ENCODE measurements around the gene MXRA8. TPM values are rescaled to one million over a fixed set of nuclear protein-coding genes. Genes with fewer than 3 reads are reported as not detected.
"Not testable (repeated sequence)": the region's sequence is repeated elsewhere in the genome, so short reads cannot be mapped to it uniquely, and the experiment has no call there.

Gene MXRA8
- total and polyA plus RNA-seq, 7 experiments from 2014 or later, result 0.39 to 2.2 (median 0.86) TPM

GRCh38 chr1:1387098-1388077 is 29.0 kb upstream of the MXRA8 start:
- no peak for DNase-seq
- intact Hi-C loops (cut with micrococcal nuclease), result no loop called here
- H3K9me3 Mint-ChIP-seq, result no peaks in the 10 kb centered on the region
- ATAC-seq, result no peak
- H3K9me3 ChIP-seq (ENCODE audit: control insufficient read depth in 2 of 3, low read length in 3 of 3), result no peaks in the 10 kb centered on the region
- peaks cover 30 to 71% (median 39%) of the 10 kb centered on the region in 3 experiments for H3K36me3 ChIP-seq (ENCODE audit: control insufficient read depth in 2 of 3, insufficient read depth in 3 of 3, low read length in 3 of 3)
- no peak overlapping the region for H3K4me3 Mint-ChIP-seq
- no peaks in the 10 kb centered on the region for H3K27me3 Mint-ChIP-seq
- ChIA-PET POLR2A (interaction anchor here (0.6 to 3.4 kb wide), 3 partner anchors 12 to 990 kb away, joined by 3 to 12 read pairs (median 3); partner anchors contain the start of genes AURKAIP1 and CCNL2), CTCF (interaction anchor here (0.8 kb wide), 1 partner anchor 12 kb away, joined by 3 read pairs; the partner anchor contains the start of gene CCNL2)
- peaks cover 8 to 40% (median 22%) of the 10 kb centered on the region in 5 donors for H3K36me3 Mint-ChIP-seq
- peaks cover 0 to 5% (median 0%) of the 10 kb centered on the region in 7 donors for H3K4me1 Mint-ChIP-seq
- H3K4me3 ChIP-seq (ENCODE audit: low read length), result no peak overlapping the region
- no peaks in the 10 kb centered on the region for H3K4me1 ChIP-seq (ENCODE audit: control insufficient read depth in 2 of 2, insufficient read depth in 2 of 2, low read length in 2 of 2)
- H3K27ac ChIP-seq (ENCODE audit: low read depth, low read length), result no peak overlapping the region
- no peaks in the 10 kb centered on the region for H3K27me3 ChIP-seq (ENCODE audit: control insufficient read depth in 2 of 2, insufficient read depth in 2 of 2, low read length in 2 of 2)
- no peak overlapping the region for H3K27ac Mint-ChIP-seq

GRCh38 chr1:1385931-1386330 is 27.6 kb upstream of the MXRA8 start:
- peaks cover 0 to 5% (median 0%) of the 10 kb centered on the region in 7 donors for H3K4me1 Mint-ChIP-seq
- intact Hi-C loops (cut with micrococcal nuclease), result no loop called here
- H3K36me3 Mint-ChIP-seq, result peaks cover 4 to 30% (median 16%) of the 10 kb centered on the region in 5 donors
- Histone ChIP-seq H3K27me3 (ENCODE audit: control insufficient read depth in 2 of 2, insufficient read depth in 2 of 2, low read length in 2 of 2) (no peaks in the 10 kb centered on the region), H3K4me1 (ENCODE audit: control insufficient read depth in 2 of 2, insufficient read depth in 2 of 2, low read length in 2 of 2) (no peaks in the 10 kb centered on the region), H3K27ac (ENCODE audit: low read depth, low read length) (no peak overlapping the region), H3K4me3 (ENCODE audit: low read length) (no peak overlapping the region), H3K36me3 (ENCODE audit: control insufficient read depth in 2 of 3, insufficient read depth in 3 of 3, low read length in 3 of 3) (peaks cover 25 to 56% (median 31%) of the 10 kb centered on the region in 3 experiments), H3K9me3 (ENCODE audit: control insufficient read depth in 2 of 3, low read length in 3 of 3) (no peaks in the 10 kb centered on the region)
- POLR2A ChIA-PET, result interaction anchor here (1.6 to 3.4 kb wide), 2 partner anchors 13 to 21 kb away, joined by 3 to 12 read pairs; partner anchors contain the start of genes CCNL2 and MRPL20
- DNase-seq, result no peak
- peak overlapping the region in 1 of 9 donors; percentile 38 for H3K27ac Mint-ChIP-seq
- no peaks in the 10 kb centered on the region for H3K27me3 Mint-ChIP-seq
- no peak overlapping the region for H3K4me3 Mint-ChIP-seq
- ATAC-seq, result no peak
- CTCF ChIA-PET, result no interaction called here
- H3K9me3 Mint-ChIP-seq, result no peaks in the 10 kb centered on the region

GRCh38 chr1:1385339-1385738 is 27.0 kb upstream of the MXRA8 start:
- H3K4me1 Mint-ChIP-seq; ATAC-seq; H3K9me3 Mint-ChIP-seq; H3K4me1 ChIP-seq (ENCODE audit: control insufficient read depth in 2 of 2, insufficient read depth in 2 of 2, low read length in 2 of 2); H3K4me3 ChIP-seq (ENCODE audit: low read length); H3K27ac Mint-ChIP-seq; H3K27ac ChIP-seq (ENCODE audit: low read depth, low read length); H3K9me3 ChIP-seq (ENCODE audit: control insufficient read depth in 2 of 3, low read length in 3 of 3); DNase-seq; intact Hi-C loops (cut with micrococcal nuclease); H3K27me3 ChIP-seq (ENCODE audit: control insufficient read depth in 2 of 2, insufficient read depth in 2 of 2, low read length in 2 of 2); H3K27me3 Mint-ChIP-seq; H3K4me3 Mint-ChIP-seq; CTCF ChIA-PET: not testable (repeated sequence)
- POLR2A ChIA-PET, result interaction anchor here (1.6 to 3.4 kb wide), 2 partner anchors 14 to 22 kb away, joined by 3 to 12 read pairs; partner anchors contain the start of genes CCNL2 and MRPL20
- peaks cover 20 to 50% (median 25%) of the 10 kb centered on the region in 3 experiments for H3K36me3 ChIP-seq (ENCODE audit: control insufficient read depth in 2 of 3, insufficient read depth in 3 of 3, low read length in 3 of 3)
- H3K36me3 Mint-ChIP-seq, result peaks cover 4 to 24% (median 12%) of the 10 kb centered on the region in 5 donors

GRCh38 chr1:1381294-1381693 is 22.9 kb upstream of the MXRA8 start:
- no peak for ATAC-seq
- ChIA-PET POLR2A (interaction anchor here (0.9 to 1.2 kb wide), 3 partner anchors 18 to 21 kb away, joined by 3 to 4 read pairs (median 4); partner anchors contain the start of gene CCNL2), CTCF (no interaction called here)
- Histone ChIP-seq H3K4me1 (ENCODE audit: control insufficient read depth in 2 of 2, insufficient read depth in 2 of 2, low read length in 2 of 2) (peaks cover 0 to under 1% of the 10 kb centered on the region in 2 donors), H3K36me3 (ENCODE audit: control insufficient read depth in 2 of 3, insufficient read depth in 3 of 3, low read length in 3 of 3) (peaks cover 0 to 10% (median 3%) of the 10 kb centered on the region in 3 experiments), H3K9me3 (ENCODE audit: control insufficient read depth in 2 of 3, low read length in 3 of 3) (no peaks in the 10 kb centered on the region), H3K4me3 (ENCODE audit: low read length) (no peak overlapping the region), H3K27me3 (ENCODE audit: control insufficient read depth in 2 of 2, insufficient read depth in 2 of 2, low read length in 2 of 2) (no peaks in the 10 kb centered on the region), H3K27ac (ENCODE audit: low read depth, low read length) (no peak overlapping the region)
- no peak for DNase-seq
- H3K4me1 Mint-ChIP-seq, result peaks cover 0 to 6% (median 0%) of the 10 kb centered on the region in 7 donors
- H3K4me3 Mint-ChIP-seq, result no peak overlapping the region
- H3K36me3 Mint-ChIP-seq, result peaks cover 0 to 6% (median under 1%) of the 10 kb centered on the region in 5 donors
- H3K9me3 Mint-ChIP-seq, result no peaks in the 10 kb centered on the region
- no peaks in the 10 kb centered on the region for H3K27me3 Mint-ChIP-seq
- H3K27ac Mint-ChIP-seq, result no peak overlapping the region
- intact Hi-C loops (cut with micrococcal nuclease), result no loop called here

GRCh38 chr1:1380860-1381259 is 22.5 kb upstream of the MXRA8 start:
- H3K9me3 ChIP-seq (ENCODE audit: control insufficient read depth in 2 of 3, low read length in 3 of 3), result no peaks in the 10 kb centered on the region
- ChIA-PET POLR2A (interaction anchor here (1.0 to 1.2 kb wide), 2 partner anchors 19 to 22 kb away, joined by 3 to 4 read pairs; no protein-coding TSS in a partner anchor), CTCF (no interaction called here)
- Mint-ChIP-seq H3K27ac (no peak overlapping the region), H3K4me1 (peaks cover 0 to 6% (median 0%) of the 10 kb centered on the region in 7 donors), H3K36me3 (peaks cover 0 to 1% (median 0%) of the 10 kb centered on the region in 5 donors), H3K9me3 (no peaks in the 10 kb centered on the region), H3K4me3 (no peak overlapping the region), H3K27me3 (no peaks in the 10 kb centered on the region)
- peaks cover 0 to 6% (median 0%) of the 10 kb centered on the region in 3 experiments for H3K36me3 ChIP-seq (ENCODE audit: control insufficient read depth in 2 of 3, insufficient read depth in 3 of 3, low read length in 3 of 3)
- peaks cover 0 to 5% of the 10 kb centered on the region in 2 donors for H3K4me1 ChIP-seq (ENCODE audit: control insufficient read depth in 2 of 2, insufficient read depth in 2 of 2, low read length in 2 of 2)
- ATAC-seq, result no peak
- no peaks in the 10 kb centered on the region for H3K27me3 ChIP-seq (ENCODE audit: control insufficient read depth in 2 of 2, insufficient read depth in 2 of 2, low read length in 2 of 2)
- no peak for DNase-seq
- intact Hi-C loops (cut with micrococcal nuclease), result no loop called here
- H3K27ac ChIP-seq (ENCODE audit: low read depth, low read length), result no peak overlapping the region
- no peak overlapping the region for H3K4me3 ChIP-seq (ENCODE audit: low read length)

- Histone ChIP-seq H3K9me3 (ENCODE audit: control insufficient read depth in 2 of 3, low read length in 3 of 3) (no peaks in the 10 kb centered on the region), H3K27me3 (ENCODE audit: control insufficient read depth in 2 of 2, insufficient read depth in 2 of 2, low read length in 2 of 2) (no peaks in the 10 kb centered on the region), H3K4me1 (ENCODE audit: control insufficient read depth in 2 of 2, insufficient read depth in 2 of 2, low read length in 2 of 2) (peaks cover 0 to 15% of the 10 kb centered on the region in 2 donors), H3K27ac (ENCODE audit: low read depth, low read length) (no peak overlapping the region), H3K36me3 (ENCODE audit: control insufficient read depth in 2 of 3, insufficient read depth in 3 of 3, low read length in 3 of 3) (peaks cover 0 to 11% (median 4%) of the 10 kb centered on the region in 3 experiments), H3K4me3 (ENCODE audit: low read length) (no peak overlapping the region)
- intact Hi-C loops (cut with micrococcal nuclease), result loop anchor here in 1 of 2 donors (10.0 kb wide), 1 partner anchor 363 kb away; the partner anchor contains the start of gene ISG15
- Mint-ChIP-seq H3K36me3 (peaks cover 0 to 4% (median 0%) of the 10 kb centered on the region in 5 donors), H3K4me3 (no peak overlapping the region), H3K27me3 (peaks cover 0 to 2% (median 0%) of the 10 kb centered on the region in 5 donors), H3K9me3 (no peaks in the 10 kb centered on the region), H3K4me1 (peaks cover 0 to 18% (median 9%) of the 10 kb centered on the region in 7 donors), H3K27ac (no peak overlapping the region)
- no peak for ATAC-seq
- CTCF ChIA-PET, result no interaction called here
- POLR2A ChIA-PET, result interaction anchor here (1.1 to 4.5 kb wide), 3 partner anchors 12 to 144 kb away, joined by 4 to 55 read pairs (median 5); partner anchors contain the start of gene MRPL20
- DNase-seq, result no peak
Observed at GRCh38 chr1:1377540-1378205, 19.3 kb upstream of the MXRA8 start.

All from naive thymus-derived CD4-positive, alpha-beta T cell (primary cell).